WTC11 (cell line): ENCODE measurements around the gene CHAMP1. TPM values are rescaled to one million over a fixed set of nuclear protein-coding genes. Genes with fewer than 3 reads are reported as not detected.

ENCODE experiments used
- microRNA-seq: library from miRNA; unstranded; fragments of <30 nt; microRNA quantifications from one replicate; pipeline ENCODE4 v1.2.0, GENCODE V29; 2022; ENCODE audit warnings: borderline number of aligned reads
- total RNA-seq: library from RNA; stranded (reverse); gene quantifications from 3 replicates; pipeline ENCODE4 v1.2.3, GENCODE V29; 2021

Gene CHAMP1
- total RNA-seq, 1 experiment from 2014 or later: 31.7 TPM

Small RNA genes within 50 kb of the gene (microRNA-seq; reads per million reads assigned to microRNA genes)
- 1.7 reads per million for gene MIR4502

Other genes with a start within 250 kb of the CHAMP1 start
- 16.5 to 22.3 TPM (median 16.9 TPM) in 3 replicates for gene RASA3, start 181.9 kb upstream of the CHAMP1 start, total RNA-seq
- not detected in 3 replicates for gene CFAP97D2, start 135.2 kb upstream of the CHAMP1 start, total RNA-seq
- 65.6 to 73.5 TPM (median 67.9 TPM) in 3 replicates for gene CDC16, start 79.6 kb upstream of the CHAMP1 start, total RNA-seq
- 64.2 to 71.9 TPM (median 68.7 TPM) in 3 replicates for gene UPF3A, start 32.9 kb upstream of the CHAMP1 start, total RNA-seq